Breast epithelium (tissue), 4 donors: ENCODE data around the gene TGDS. TPM values are rescaled to one million over a fixed set of nuclear protein-coding genes. Genes with fewer than 3 reads are reported as not detected.
"Not testable (repeated sequence)": the region's sequence is repeated elsewhere in the genome, so short reads cannot be mapped to it uniquely, and the experiment has no call there.

Experiments
- DNase-seq, 2 donors: peaks; one replicate each; pipeline ENCODE4 v3.0.0-alpha.2; 2019; ENCODE audit warnings: low spot score in 2 of 2
- H3K27ac ChIP-seq, 2 donors: fragments of 200-600 bp; sonication (generic) in 1 of 2; one replicate each; pipeline ENCODE4 v1.5.1; 2016 to 2019; ENCODE audit warnings: mild to moderate bottlenecking in 1 of 2
- H3K27me3 ChIP-seq, 2 donors: fragments of 200-600 bp; sonication (generic) in 1 of 2; one replicate each; pipeline versions ENCODE4 v1.5.1 to v1.6.0; 2017 to 2019; ENCODE audit warnings: control low read depth in 1 of 2, mild to moderate bottlenecking in 1 of 2
- H3K36me3 ChIP-seq: fragments of 200-600 bp; one replicate; pipeline ENCODE4 v1.5.1; 2019
- H3K4me1 ChIP-seq, 2 donors: fragments of 200-600 bp; sonication (generic); one replicate each; pipeline ENCODE4 v1.5.1; 2016 to 2019; ENCODE audit warnings: control low read depth in 1 of 2
- H3K4me3 ChIP-seq, 3 donors: fragments of 200-600 bp; sonication (generic); 1 replicate in 2 of 3; 2 replicates in 1 of 3; pipeline ENCODE4 v1.5.1; 2016 to 2019; ENCODE audit warnings: mild to moderate bottlenecking in 3 of 3, moderate library complexity in 2 of 3
- H3K9me3 ChIP-seq, 2 donors: fragments of 200-600 bp; sonication (generic) in 1 of 2; one replicate each; pipeline ENCODE4 v1.5.1; 2016 to 2019; ENCODE audit warnings: control low read depth in 1 of 2
- POLR2A ChIP-seq: fragments of 450-650 bp; IDR thresholded peaks from one replicate; pipeline ENCODE4 v1.6.1; 2016; ENCODE audit warnings: antibody characterized with exemption, mild to moderate bottlenecking, moderate library complexity
- POLR2AphosphoS5 ChIP-seq, 3 donors: sonication (generic); formaldehyde crosslinking; IDR thresholded peaks; one replicate each; pipeline ENCODE4 v1.6.1; 2017; ENCODE audit warnings: antibody characterized with exemption in 3 of 3
- intact Hi-C: fragments of 100-400 bp; cut with DNase I; formaldehyde crosslinking; loops from one replicate; pipeline ENCODE4 v1.15.1; 2023; ENCODE audit warnings: low total_unique reads
- total RNA-seq, 3 donors: library from RNA; depleted of rRNA; stranded (reverse); fragments of >200 nt; gene quantifications; one replicate each; pipeline ENCODE4 v1.1.0, GENCODE V29; 2016
- TF ChIP-seq, protein P1 (sequence below), 3 donors: fragments of 450-650 bp; IDR thresholded peaks; one replicate each; pipeline ENCODE4 v1.5.1; 2016 to 2017; ENCODE audit warnings: antibody characterized with exemption in 3 of 3, mild to moderate bottlenecking in 3 of 3, moderate library complexity in 3 of 3

TGDS gene
- total RNA-seq, 3 donors from 2014 or later, result 12.1 to 21.2 (median 12.5) TPM

DNA sequence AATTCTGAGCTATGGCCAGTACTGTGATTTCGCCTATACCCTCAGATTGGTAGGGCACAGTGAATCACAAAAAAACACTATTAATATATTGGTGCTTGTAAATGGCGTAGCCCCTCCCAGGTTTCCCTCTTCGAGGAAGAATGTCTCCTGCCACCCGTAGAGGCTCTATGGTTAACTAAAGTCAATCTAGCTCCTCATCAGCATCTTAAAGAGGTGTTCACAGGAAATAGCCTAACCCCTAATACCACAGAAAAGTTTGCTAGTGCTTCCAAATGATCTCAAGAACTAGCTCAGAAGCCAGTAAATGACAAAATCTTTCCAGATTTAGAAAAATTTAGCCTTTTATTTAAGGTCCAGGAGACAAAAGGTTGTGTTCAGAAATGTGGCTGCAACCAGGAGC lies 60.2 kb downstream of the TGDS start:
- no peaks in the 10 kb centered on the region for H3K9me3 ChIP-seq
- no peak overlapping the region for H3K27ac ChIP-seq
- H3K4me3 ChIP-seq, result no peak overlapping the region
- TF ChIP-seq, protein P1, sequence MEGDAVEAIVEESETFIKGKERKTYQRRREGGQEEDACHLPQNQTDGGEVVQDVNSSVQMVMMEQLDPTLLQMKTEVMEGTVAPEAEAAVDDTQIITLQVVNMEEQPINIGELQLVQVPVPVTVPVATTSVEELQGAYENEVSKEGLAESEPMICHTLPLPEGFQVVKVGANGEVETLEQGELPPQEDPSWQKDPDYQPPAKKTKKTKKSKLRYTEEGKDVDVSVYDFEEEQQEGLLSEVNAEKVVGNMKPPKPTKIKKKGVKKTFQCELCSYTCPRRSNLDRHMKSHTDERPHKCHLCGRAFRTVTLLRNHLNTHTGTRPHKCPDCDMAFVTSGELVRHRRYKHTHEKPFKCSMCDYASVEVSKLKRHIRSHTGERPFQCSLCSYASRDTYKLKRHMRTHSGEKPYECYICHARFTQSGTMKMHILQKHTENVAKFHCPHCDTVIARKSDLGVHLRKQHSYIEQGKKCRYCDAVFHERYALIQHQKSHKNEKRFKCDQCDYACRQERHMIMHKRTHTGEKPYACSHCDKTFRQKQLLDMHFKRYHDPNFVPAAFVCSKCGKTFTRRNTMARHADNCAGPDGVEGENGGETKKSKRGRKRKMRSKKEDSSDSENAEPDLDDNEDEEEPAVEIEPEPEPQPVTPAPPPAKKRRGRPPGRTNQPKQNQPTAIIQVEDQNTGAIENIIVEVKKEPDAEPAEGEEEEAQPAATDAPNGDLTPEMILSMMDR (IDR thresholded peaks at IDR 0.05), result no peak
- TF ChIP-seq POLR2A, result no peak
- TF ChIP-seq POLR2AphosphoS5 (IDR thresholded peaks at IDR 0.05), result no peak
- H3K4me1 ChIP-seq, result no peaks in the 10 kb centered on the region
- H3K36me3 ChIP-seq, result no peaks in the 10 kb centered on the region
- H3K27me3 ChIP-seq, result no peaks in the 10 kb centered on the region
- DNase-seq, result no peak
- intact Hi-C loops, result no loop called here

DNA sequence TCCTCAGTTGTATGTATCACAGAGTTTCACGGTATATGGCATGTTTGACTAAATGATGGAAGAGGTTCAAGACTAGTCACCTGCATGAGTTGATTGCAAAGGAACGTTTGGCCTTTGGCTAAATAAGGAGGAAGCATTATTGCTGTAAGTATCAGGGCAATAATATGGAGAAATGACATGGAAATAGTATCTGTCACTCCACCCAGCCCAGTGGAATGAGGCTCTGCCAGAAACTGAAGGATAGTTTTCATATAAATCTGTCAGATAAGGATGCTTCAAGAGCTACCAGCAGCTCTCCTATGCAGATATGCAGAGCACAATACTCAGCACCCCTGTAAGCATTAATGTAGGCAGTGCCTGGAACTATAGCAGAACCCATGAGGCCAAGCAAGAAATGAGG lies 60.7 kb downstream of the TGDS start:
- H3K4me1 ChIP-seq, result no peaks in the 10 kb centered on the region
- H3K27ac ChIP-seq, result no peak overlapping the region
- no peaks in the 10 kb centered on the region for H3K9me3 ChIP-seq
- H3K4me3 ChIP-seq, result no peak overlapping the region
- intact Hi-C loops, result no loop called here
- no peaks in the 10 kb centered on the region for H3K36me3 ChIP-seq
- no peak for TF ChIP-seq POLR2A
- TF ChIP-seq, protein P1 (IDR thresholded peaks at IDR 0.05), result no peak
- TF ChIP-seq POLR2AphosphoS5 (IDR thresholded peaks at IDR 0.05), result no peak
- DNase-seq, result no peak
- H3K27me3 ChIP-seq, result no peaks in the 10 kb centered on the region

DNA sequence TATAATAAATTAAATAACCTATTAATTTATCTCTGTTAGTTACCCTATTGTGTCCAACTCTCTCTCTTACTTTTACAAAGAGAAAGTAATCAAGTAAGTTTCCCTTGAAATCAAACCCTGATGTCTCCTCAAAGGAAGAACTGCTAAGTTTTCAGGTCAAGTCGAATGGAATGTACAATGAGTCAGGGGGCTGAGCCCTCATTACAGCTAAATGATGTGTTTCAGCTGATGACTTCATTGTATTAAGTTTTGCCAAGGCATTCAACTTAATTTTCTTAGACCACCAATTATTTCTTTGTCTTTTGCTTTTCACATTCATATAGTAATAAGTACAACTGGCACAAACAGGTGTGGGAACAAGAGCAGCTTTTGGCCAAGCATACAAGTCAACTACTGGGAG lies 61.8 kb downstream of the TGDS start:
- DNase-seq, result no peak
- intact Hi-C loops, result no loop called here

DNA sequence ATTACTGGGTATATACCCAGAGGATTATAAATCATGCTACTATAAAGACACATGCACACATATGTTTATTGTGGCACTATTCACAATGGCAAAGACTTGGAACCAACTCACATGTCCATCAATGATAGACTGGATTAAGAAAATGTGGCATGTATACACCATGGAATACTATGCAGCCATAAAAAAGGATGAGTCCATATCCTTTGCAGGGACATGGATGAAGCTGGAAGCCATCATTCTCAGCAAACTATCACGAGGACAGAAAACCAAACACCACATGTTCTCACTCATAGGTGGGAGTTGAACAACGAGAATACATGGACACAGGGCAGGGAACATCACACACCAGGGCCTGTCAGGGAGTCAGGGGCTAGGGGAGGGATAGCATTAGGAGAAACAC lies 63.7 kb downstream of the TGDS start:
- H3K36me3 ChIP-seq, H3K4me1 ChIP-seq, DNase-seq, H3K27me3 ChIP-seq, H3K9me3 ChIP-seq, H3K4me3 ChIP-seq, H3K27ac ChIP-seq, intact Hi-C loops: not testable (repeated sequence)

More for the DNA sequence above, 61.8 kb downstream of the TGDS start:
- no peak overlapping the region for H3K27ac ChIP-seq
- no peaks in the 10 kb centered on the region for H3K9me3 ChIP-seq
- H3K27me3 ChIP-seq, result no peaks in the 10 kb centered on the region
- no peak for TF ChIP-seq POLR2A
- TF ChIP-seq, protein P1 (IDR thresholded peaks at IDR 0.05), result no peak
- TF ChIP-seq POLR2AphosphoS5 (IDR thresholded peaks at IDR 0.05), result no peak
- H3K4me1 ChIP-seq, result no peaks in the 10 kb centered on the region
- H3K36me3 ChIP-seq, result no peaks in the 10 kb centered on the region
- no peak overlapping the region for H3K4me3 ChIP-seq

DNA sequence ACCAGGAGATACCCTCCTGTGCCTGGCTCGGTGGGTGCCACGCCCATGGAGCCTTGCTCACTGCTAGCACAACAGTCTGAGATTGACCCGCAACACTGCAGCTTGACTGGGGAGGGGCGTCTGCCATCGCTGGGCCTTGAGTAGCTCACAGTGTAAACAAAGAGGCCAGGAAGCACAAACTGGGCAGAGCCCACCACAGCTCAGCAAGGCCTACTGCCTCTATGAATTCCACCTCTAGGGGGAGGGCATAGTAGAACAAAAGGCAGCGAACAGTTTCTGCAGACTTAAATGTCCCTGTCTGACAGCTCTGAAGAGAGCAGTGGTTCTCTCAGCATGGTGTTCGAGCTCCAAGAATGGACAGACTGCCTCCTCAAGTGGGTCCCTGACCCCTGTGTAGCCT lies 69.0 kb downstream of the TGDS start:
- H3K4me3 ChIP-seq, DNase-seq, H3K9me3 ChIP-seq, H3K36me3 ChIP-seq, H3K27ac ChIP-seq, H3K4me1 ChIP-seq, intact Hi-C loops, H3K27me3 ChIP-seq: not testable (repeated sequence)

DNA sequence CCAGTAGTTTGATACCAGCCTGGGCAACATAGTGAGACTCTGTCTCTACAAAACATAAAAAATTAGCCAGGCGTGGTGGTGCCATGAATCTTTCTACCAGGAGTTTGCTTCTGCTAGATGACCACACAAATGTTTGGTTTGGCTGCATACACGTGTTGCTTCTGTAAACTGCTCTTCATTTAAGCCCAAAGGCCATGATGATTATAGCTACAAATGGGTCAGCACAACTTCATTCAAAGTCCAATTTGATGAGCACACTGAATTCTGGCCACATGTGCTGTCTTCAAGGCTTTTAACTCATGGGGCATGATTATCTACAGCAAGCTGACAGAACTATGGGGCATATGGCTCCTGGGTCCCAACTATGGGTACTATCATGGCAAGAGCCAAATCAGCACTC lies 70.2 kb downstream of the TGDS start:
- DNase-seq, result no peak
- no peaks in the 10 kb centered on the region for H3K4me1 ChIP-seq
- H3K27ac ChIP-seq, result no peak overlapping the region
- no peak overlapping the region for H3K4me3 ChIP-seq
- H3K27me3 ChIP-seq, result no peaks in the 10 kb centered on the region
- TF ChIP-seq, protein P1 (IDR thresholded peaks at IDR 0.05), result no peak
- TF ChIP-seq POLR2A (no peak), POLR2AphosphoS5 (IDR thresholded peaks at IDR 0.05) (no peak)
- intact Hi-C loops, result no loop called here
- no peaks in the 10 kb centered on the region for H3K9me3 ChIP-seq
- H3K36me3 ChIP-seq, result no peaks in the 10 kb centered on the region
